DND-41 (cell line): ENCODE data around the gene TEX51.

ENCODE experiments used
- EZH2 ChIP-seq: IDR thresholded peaks from 3 replicates; pipeline ENCODE4 v1.6.1; 2012; ENCODE audit warnings: borderline replicate concordance, low read depth, mild to moderate bottlenecking, moderate library complexity, low read length, inconsistent platforms; ENCODE audit not compliant: severe bottlenecking
- TF ChIP-seq, protein P1 (sequence below): IDR thresholded peaks from 2 replicates; pipeline ENCODE4 v1.5.1; 2012; ENCODE audit warnings: borderline replicate concordance, low read length, moderate library complexity, mild to moderate bottlenecking; ENCODE audit not compliant: poor library complexity, severe bottlenecking; ENCODE audit errors: extremely low read depth

DNA sequence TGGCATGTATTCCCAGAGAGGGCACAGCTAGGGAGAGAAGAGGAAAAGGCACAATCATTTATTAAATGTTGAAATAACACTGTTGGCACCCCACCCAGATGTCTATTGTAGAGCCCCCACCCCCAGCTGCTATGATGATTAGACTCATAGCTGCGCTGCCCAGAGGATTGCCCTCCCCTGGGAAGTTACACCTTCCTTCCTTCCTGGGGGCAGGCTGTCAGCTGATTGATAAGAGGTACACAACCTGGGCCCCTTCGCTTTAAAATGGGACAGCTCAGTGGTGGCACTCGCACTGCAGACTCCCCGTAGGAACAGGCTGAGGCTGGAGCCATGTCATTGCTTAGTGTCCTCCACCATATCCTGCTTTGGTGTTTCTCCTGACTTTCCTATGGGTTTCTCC, 18.1 kb downstream of the TEX51 start:
- TF ChIP-seq, protein P1, sequence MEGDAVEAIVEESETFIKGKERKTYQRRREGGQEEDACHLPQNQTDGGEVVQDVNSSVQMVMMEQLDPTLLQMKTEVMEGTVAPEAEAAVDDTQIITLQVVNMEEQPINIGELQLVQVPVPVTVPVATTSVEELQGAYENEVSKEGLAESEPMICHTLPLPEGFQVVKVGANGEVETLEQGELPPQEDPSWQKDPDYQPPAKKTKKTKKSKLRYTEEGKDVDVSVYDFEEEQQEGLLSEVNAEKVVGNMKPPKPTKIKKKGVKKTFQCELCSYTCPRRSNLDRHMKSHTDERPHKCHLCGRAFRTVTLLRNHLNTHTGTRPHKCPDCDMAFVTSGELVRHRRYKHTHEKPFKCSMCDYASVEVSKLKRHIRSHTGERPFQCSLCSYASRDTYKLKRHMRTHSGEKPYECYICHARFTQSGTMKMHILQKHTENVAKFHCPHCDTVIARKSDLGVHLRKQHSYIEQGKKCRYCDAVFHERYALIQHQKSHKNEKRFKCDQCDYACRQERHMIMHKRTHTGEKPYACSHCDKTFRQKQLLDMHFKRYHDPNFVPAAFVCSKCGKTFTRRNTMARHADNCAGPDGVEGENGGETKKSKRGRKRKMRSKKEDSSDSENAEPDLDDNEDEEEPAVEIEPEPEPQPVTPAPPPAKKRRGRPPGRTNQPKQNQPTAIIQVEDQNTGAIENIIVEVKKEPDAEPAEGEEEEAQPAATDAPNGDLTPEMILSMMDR, result no peak
- no peak for TF ChIP-seq EZH2
